Body of pancreas (tissue), 4 donors: ENCODE results near the gene HIC1. TPM values are rescaled to one million over a fixed set of nuclear protein-coding genes. Genes with fewer than 3 reads are reported as not detected.

Source experiments
- ATAC-seq: fragments of 150-250 bp; one replicate; pipeline ENCODE4 v1.9.1; 2016
- DNase-seq, 4 donors: peaks; one replicate each; pipeline ENCODE4 v3.0.0-alpha.2; 2019
- H3K27ac ChIP-seq, 4 donors: fragments of 200-600 bp; sonication (generic); 1 replicate in 3 of 4; 2 replicates in 1 of 4; pipeline versions ENCODE4 v1.5.1 to v1.6.1; 2016 to 2019; ENCODE audit warnings: mild to moderate bottlenecking in 1 of 4, mixed read lengths in 1 of 4, moderate library complexity in 1 of 4
- H3K27me3 ChIP-seq, 2 donors: fragments of 200-600 bp; sonication (generic); one replicate each; pipeline ENCODE4 v1.6.0; 2016; ENCODE audit warnings: mild to moderate bottlenecking in 1 of 2
- H3K36me3 ChIP-seq, 2 donors: fragments of 200-600 bp; sonication (generic); replicated peaks in 1 of 2; 2 replicates each; pipeline ENCODE4 v1.5.1; 2016; ENCODE audit warnings: low read depth in 2 of 2; ENCODE audit not compliant: insufficient read depth in 1 of 2
- H3K4me1 ChIP-seq: fragments of 200-600 bp; sonication (generic); one replicate; pipeline ENCODE4 v1.6.0; 2016
- H3K4me3 ChIP-seq, 2 donors: fragments of 200-600 bp; sonication (generic); 1 replicate in 1 of 2; 2 replicates in 1 of 2; pipeline ENCODE4 v1.5.1; 2016 to 2019
- H3K9me3 ChIP-seq, 3 donors: fragments of 200-600 bp; sonication (generic); 1 replicate in 2 of 3; 2 replicates in 1 of 3; pipeline ENCODE4 v1.5.1; 2016
- CTCF ChIP-seq, 7 experiments: fragments of 450-650 bp in 4 of 7; fragments of 200-600 bp in 3 of 7; sonication (generic) in 3 of 7; IDR thresholded peaks; one replicate each; pipeline ENCODE4 v1.5.1; 2016 to 2019; ENCODE audit warnings: antibody characterized with exemption in 7 of 7
- POLR2A ChIP-seq, 3 donors: fragments of 450-650 bp; IDR thresholded peaks; one replicate each; pipeline ENCODE4 v1.6.1; 2016; ENCODE audit warnings: antibody characterized with exemption in 3 of 3, mild to moderate bottlenecking in 2 of 3
- WGBS, 2 donors: methylation state at CpG; one replicate each; pipeline ENCODE4 v1.1.5; 2017; 5-methylcytosine and 5-hydroxymethylcytosine counted together
- intact Hi-C: fragments of 100-400 bp; cut with DNase I; formaldehyde crosslinking; loops from one replicate; pipeline ENCODE4 v1.15.1; 2023
- total RNA-seq, 2 donors: library from RNA; depleted of rRNA; stranded (reverse); fragments of >200 nt; gene quantifications; one replicate each; pipeline ENCODE4 v1.1.0, GENCODE V29; 2016

The HIC1 gene
- total RNA-seq, 2 donors from 2014 or later: 9.6 to 18.1 TPM

- Histone ChIP-seq H3K27me3 (peaks cover 0 to 27% of the 10 kb centered on the region in 2 donors), H3K4me1 (peaks cover 48% of the 10 kb centered on the region), H3K9me3 (no peaks in the 10 kb centered on the region), H3K36me3 (peaks cover 0 to 5% of the 10 kb centered on the region in 2 donors), H3K4me3 (no peak overlapping the region), H3K27ac (peak overlapping the region in 3 of 4 donors; percentile 2 to 62 (median 37))
- ATAC-seq: peak; percentile 52
- intact Hi-C loops: no loop called here
- 14 to 55% methylated on average over 42 to 70 of the region's 78 CpGs for WGBS, 2 donors
- peak; percentile 78 to 81 (median 80) for DNase-seq
- TF ChIP-seq CTCF (IDR thresholded peaks at IDR 0.05) (peak; percentile 60 to 79 (median 66)), POLR2A (IDR thresholded peaks at IDR 0.05) (no peak)
Measured at GRCh38 chr17:2058586-2059546, 4.0 kb downstream of the HIC1 start.

- DNase-seq (peak in 1 of 4 donors; percentile 10), ATAC-seq (no peak)
- H3K27me3 ChIP-seq: peaks cover 0 to 27% of the 10 kb centered on the region in 2 donors
- TF ChIP-seq CTCF (IDR thresholded peaks at IDR 0.05): no peak
- no peak for TF ChIP-seq POLR2A (IDR thresholded peaks at IDR 0.05)
- H3K4me3 ChIP-seq: no peak overlapping the region
- 76 to 84% methylated on average over 21 of the region's 21 CpGs for WGBS, 2 donors
- peak overlapping the region in 3 of 4 donors; percentile 2 to 30 (median 27) for H3K27ac ChIP-seq
- no peaks in the 10 kb centered on the region for H3K9me3 ChIP-seq
- H3K36me3 ChIP-seq: peaks cover 0 to 7% of the 10 kb centered on the region in 2 donors
- H3K4me1 ChIP-seq: peaks cover 39% of the 10 kb centered on the region
- intact Hi-C loops: no loop called here
Measured at GRCh38 chr17:2059547-2060384, 4.9 kb downstream of the HIC1 start.

GRCh38 chr17:2060385-2060658, 5.4 kb downstream of the HIC1 start:
- DNase-seq (no peak), ATAC-seq (no peak)
- Histone ChIP-seq H3K36me3 (peaks cover 0 to 8% of the 10 kb centered on the region in 2 donors), H3K4me3 (no peak overlapping the region), H3K27ac (peak overlapping the region in 2 of 4 donors; percentile 27 to 30), H3K27me3 (peaks cover 0 to 25% of the 10 kb centered on the region in 2 donors), H3K4me1 (peaks cover 33% of the 10 kb centered on the region), H3K9me3 (no peaks in the 10 kb centered on the region)
- intact Hi-C loops: no loop called here
- no peak for TF ChIP-seq CTCF (IDR thresholded peaks at IDR 0.05)
- TF ChIP-seq POLR2A (IDR thresholded peaks at IDR 0.05): no peak
- WGBS, 2 donors: 87% methylated on average over 6 of the region's 6 CpGs

GRCh38 chr17:2060681-2061440, 6.0 kb downstream of the HIC1 start:
- H3K36me3 ChIP-seq: peaks cover 0 to 8% of the 10 kb centered on the region in 2 donors
- no peak for ATAC-seq
- TF ChIP-seq CTCF (IDR thresholded peaks at IDR 0.05): no peak
- no peak for TF ChIP-seq POLR2A (IDR thresholded peaks at IDR 0.05)
- no peak overlapping the region for H3K4me3 ChIP-seq
- peaks cover 0 to 21% of the 10 kb centered on the region in 2 donors for H3K27me3 ChIP-seq
- H3K4me1 ChIP-seq: peaks cover 30% of the 10 kb centered on the region
- intact Hi-C loops: no loop called here
- DNase-seq: peak in 1 of 4 donors; percentile 16
- no peaks in the 10 kb centered on the region for H3K9me3 ChIP-seq
- peak overlapping the region in 2 of 4 donors; percentile 27 to 30 for H3K27ac ChIP-seq
- WGBS, 2 donors: 79 to 82% methylated on average over 15 to 21 of the region's 21 CpGs
